SK-N-SH (cell line): ENCODE results near the gene POLR1A. TPM values are rescaled to one million over a fixed set of nuclear protein-coding genes. Genes with fewer than 3 reads are reported as not detected.
A peak's percentile ranks its signal among the peaks of the same experiment; 100 is the strongest.

Experiments used
- CTCF ChIA-PET: fragments of 300-600, 350-600 bp; formaldehyde crosslinking; extraction: SDS; loops from one replicate; lab custom pipeline; 2021; lab: Yijun Ruan, JAX
- POLR2A ChIA-PET: fragments of 350-600 bp; sonication (Branson Sonifier 250); formaldehyde crosslinking; extraction: SDS; loops from one replicate; lab custom pipeline; 2020; ENCODE audit warnings: antibody characterized with exemption, inconsistent platforms; lab: Yijun Ruan, JAX
- DNase-seq: peaks from one replicate; pipeline ENCODE4 v3.0.0; 2012
- H2AFZ ChIP-seq: fragments of 200-600 bp; sonication (generic); 2 replicates; pipeline ENCODE4 v1.8.1; 2016; ENCODE audit warnings: antibody characterized with exemption, mild to moderate bottlenecking, low read depth
- H3F3A ChIP-seq: fragments of 200-600 bp; sonication (generic); replicated peaks from 2 replicates; pipeline ENCODE3; 2016; ENCODE audit warnings: antibody characterized with exemption, mild to moderate bottlenecking; ENCODE audit not compliant: insufficient read depth
- H3K27ac ChIP-seq, 2 experiments: fragments of 200-500 bp in 1 of 2; fragments of 200-600 bp in 1 of 2; sonication (Bioruptor generic) in 1 of 2; sonication (generic), shearing (Covaris generic) in 1 of 2; 2 replicates each; pipeline versions ENCODE4 v1.5.1 to v1.6.1; 2014 to 2016; ENCODE audit warnings: low read depth in 2 of 2, inconsistent platforms in 1 of 2, low read length in 1 of 2, mild to moderate bottlenecking in 1 of 2, mixed read lengths in 1 of 2
- H3K27me3 ChIP-seq: fragments of 200-600 bp; sonication (generic), shearing (Covaris generic); 2 replicates; pipeline ENCODE4 v1.6.1; 2016; ENCODE audit warnings: mixed run types; ENCODE audit not compliant: insufficient read depth
- H3K36me3 ChIP-seq, 2 experiments: fragments of 200-500 bp in 1 of 2; fragments of 200-600 bp in 1 of 2; sonication (Bioruptor generic) in 1 of 2; sonication (generic) in 1 of 2; replicated peaks in 1 of 2; 2 replicates each; pipeline versions ENCODE3 to v1.5.1; 2014 to 2016; ENCODE audit warnings: low read length in 1 of 2, mild to moderate bottlenecking in 1 of 2; ENCODE audit not compliant: insufficient read depth in 2 of 2, control insufficient read depth in 1 of 2
- H3K4me1 ChIP-seq, 2 experiments: fragments of 200-500 bp in 1 of 2; fragments of 200-600 bp in 1 of 2; sonication (Bioruptor generic) in 1 of 2; sonication (generic), shearing (Covaris generic) in 1 of 2; 2 replicates each; pipeline versions ENCODE4 v1.5.1 to v1.6.1; 2014 to 2016; ENCODE audit warnings: low read depth in 1 of 2, low read length in 1 of 2, mixed run types in 1 of 2; ENCODE audit not compliant: insufficient read depth in 2 of 2, control insufficient read depth in 1 of 2
- H3K4me2 ChIP-seq: fragments of 200-600 bp; sonication (generic), shearing (Covaris generic); 2 replicates; pipeline ENCODE4 v1.6.1; 2017; ENCODE audit warnings: mixed run types
- H3K4me3 ChIP-seq, 2 experiments: fragments of 200-500 bp in 1 of 2; fragments of 200-600 bp in 1 of 2; sonication (Bioruptor generic) in 1 of 2; sonication (generic), shearing (Covaris generic) in 1 of 2; 2 replicates each; pipeline versions ENCODE4 v1.5.1 to v1.8.1; 2014 to 2016; ENCODE audit warnings: low read depth in 2 of 2, inconsistent platforms in 1 of 2, low read length in 1 of 2, mild to moderate bottlenecking in 1 of 2, mixed read lengths in 1 of 2, moderate library complexity in 1 of 2
- H3K79me2 ChIP-seq: fragments of 200-600 bp; sonication (generic); 2 replicates; pipeline ENCODE4 v1.8.1; 2017; ENCODE audit warnings: mild to moderate bottlenecking; ENCODE audit not compliant: insufficient read depth
- H3K9ac ChIP-seq: fragments of 200-600 bp; sonication (generic); 2 replicates; pipeline ENCODE4 v1.6.1; 2017; ENCODE audit warnings: mixed run types
- H3K9me2 ChIP-seq: fragments of 200-600 bp; sonication (generic); 2 replicates; pipeline ENCODE4 v1.6.1; 2017; ENCODE audit warnings: mixed run types
- H3K9me3 ChIP-seq: fragments of 200-600 bp; sonication (generic); 2 replicates; pipeline ENCODE4 v1.6.1; 2017; ENCODE audit warnings: mixed run types, mild to moderate bottlenecking, moderate library complexity
- H4K20me1 ChIP-seq: fragments of 200-600 bp; sonication (generic); 2 replicates; pipeline ENCODE4 v1.6.1; 2017; ENCODE audit warnings: mild to moderate bottlenecking, mixed run types; ENCODE audit not compliant: insufficient read depth
- EP300 ChIP-seq, 2 experiments: IDR thresholded peaks; 2 replicates each; pipeline versions ENCODE4 v1.4.0 to v1.6.1; 2012; ENCODE audit warnings: borderline replicate concordance in 1 of 2, low read depth in 1 of 2, low read length in 1 of 2
- FOSL2 ChIP-seq: IDR thresholded peaks from 2 replicates; pipeline ENCODE4 v1.4.0; 2012; ENCODE audit warnings: low read depth, mild to moderate bottlenecking, moderate library complexity, borderline replicate concordance
- FOXJ3 ChIP-seq: sonication (generic); formaldehyde crosslinking; IDR thresholded peaks from 2 replicates; pipeline ENCODE4 v1.5.1; 2020; ENCODE audit warnings: mild to moderate bottlenecking, missing genetic modification reagents
- FOXM1 ChIP-seq: IDR thresholded peaks from 2 replicates; pipeline ENCODE4 v1.4.0; 2012; ENCODE audit warnings: low read depth, mild to moderate bottlenecking
- GABPA ChIP-seq: IDR thresholded peaks from 2 replicates; pipeline ENCODE4 v1.4.0; 2012; ENCODE audit warnings: low read depth, mild to moderate bottlenecking
- NFIC ChIP-seq: IDR thresholded peaks from 2 replicates; pipeline ENCODE4 v1.4.0; 2012; ENCODE audit warnings: borderline replicate concordance
- POLR2AphosphoS5 ChIP-seq: IDR thresholded peaks from 2 replicates; pipeline ENCODE4 v1.6.1; 2012; ENCODE audit warnings: low read depth, low read length
- RAD21 ChIP-seq: IDR thresholded peaks from 2 replicates; pipeline ENCODE4 v1.6.1; 2012; ENCODE audit warnings: mild to moderate bottlenecking, low read length
- RCOR1 ChIP-seq: fragments of 150-350 bp; IDR thresholded peaks from 2 replicates; pipeline ENCODE4 v1.6.1; 2017; ENCODE audit warnings: antibody characterized with exemption, low read length
- SIN3A ChIP-seq: IDR thresholded peaks from 2 replicates; pipeline ENCODE4 v1.6.1; 2012; ENCODE audit warnings: low read depth, mild to moderate bottlenecking, low read length, moderate library complexity, borderline replicate concordance
- TCF12 ChIP-seq: IDR thresholded peaks from 2 replicates; pipeline ENCODE4 v1.4.0; 2012
- YY1 ChIP-seq: IDR thresholded peaks from 2 replicates; pipeline ENCODE4 v1.4.0; 2012; ENCODE audit warnings: low read depth, mild to moderate bottlenecking
- WGBS: methylation state at CpG from one replicate; pipeline ENCODE4 v1.1.6; 2017; ENCODE audit warnings: low lambda C conversion rate; 5-methylcytosine and 5-hydroxymethylcytosine counted together
- polyA plus RNA-seq, 3 experiments: library from polyadenylated mRNA; depleted of rRNA; stranded (reverse); fragments of >200 nt; gene quantifications; 2 replicates each; pipeline ENCODE4 v1.2.3, GENCODE V29; 2012
- TF ChIP-seq, protein P1 (sequence below): IDR thresholded peaks from 2 replicates; pipeline ENCODE4; 2012
- TF ChIP-seq, protein P2 (sequence below): fragments of 150-350 bp; IDR thresholded peaks from 2 replicates; pipeline ENCODE4 v1.6.1; 2016; ENCODE audit warnings: mild to moderate bottlenecking, low read depth, low read length

The POLR1A gene
- polyA plus RNA-seq, 1 of the 3 experiments (the other 2 are of a cell fraction) = 6.1 TPM

DNA sequence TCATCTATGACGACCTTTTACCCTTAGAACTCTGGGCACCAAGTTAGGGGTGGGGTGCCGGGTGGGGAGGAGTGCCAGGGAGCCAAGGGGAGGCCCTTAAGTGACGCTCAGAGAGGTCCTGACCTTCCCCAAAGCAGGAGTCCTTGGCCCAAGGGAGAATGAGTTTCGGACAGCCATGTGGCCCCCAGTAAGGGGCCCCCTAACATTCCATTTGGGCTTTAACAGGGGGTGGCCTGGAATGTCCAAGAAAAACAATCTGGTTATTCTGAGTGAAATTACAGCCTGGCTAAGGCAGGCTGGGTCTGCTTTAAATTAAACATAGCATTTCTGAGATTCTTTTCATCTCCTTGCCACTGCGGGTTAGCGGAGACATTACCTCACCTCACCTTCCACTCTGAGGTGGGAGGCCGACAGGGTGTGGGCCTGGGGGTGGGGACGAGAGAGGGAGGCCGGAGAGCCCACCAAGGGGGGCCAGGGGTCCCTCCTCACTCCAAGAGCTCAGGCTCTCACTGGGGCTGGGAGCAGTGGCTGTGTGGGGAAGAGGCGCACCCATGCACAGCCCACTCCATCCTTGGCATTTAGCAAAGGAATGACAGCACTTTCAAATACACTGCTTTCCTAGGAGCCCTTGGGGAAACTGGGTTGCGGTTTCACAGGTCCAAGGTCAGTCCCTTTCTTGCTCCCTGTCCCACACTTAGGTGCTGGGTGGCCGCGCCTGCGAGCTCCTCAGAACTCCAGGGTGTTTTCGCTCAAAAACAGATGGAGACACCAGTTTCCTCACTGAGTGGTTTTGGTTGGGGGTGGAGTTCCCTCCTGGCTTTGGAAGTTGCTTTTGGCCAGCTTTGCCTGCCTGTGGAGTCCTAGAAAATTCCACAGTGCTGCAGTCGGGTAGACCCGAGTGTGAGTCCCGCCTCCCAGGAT is 107.4 kb downstream of the POLR1A start (continued):
- peak in 1 of 2 experiments; percentile 96; a peak in 2 of 4 replicates for TF ChIP-seq EP300 (IDR thresholded peaks at IDR 0.05; ENCODE audit: borderline replicate concordance in 1 of 2, low read depth in 1 of 2, low read length in 1 of 2)
- peak; percentile 24; the same call in 1 of the 2 replicates for TF ChIP-seq FOXM1
- TF ChIP-seq FOSL2 = peak; percentile 14; the same call in 1 of the 2 replicates
- TF ChIP-seq YY1 = no peak
- TF ChIP-seq, protein P1, sequence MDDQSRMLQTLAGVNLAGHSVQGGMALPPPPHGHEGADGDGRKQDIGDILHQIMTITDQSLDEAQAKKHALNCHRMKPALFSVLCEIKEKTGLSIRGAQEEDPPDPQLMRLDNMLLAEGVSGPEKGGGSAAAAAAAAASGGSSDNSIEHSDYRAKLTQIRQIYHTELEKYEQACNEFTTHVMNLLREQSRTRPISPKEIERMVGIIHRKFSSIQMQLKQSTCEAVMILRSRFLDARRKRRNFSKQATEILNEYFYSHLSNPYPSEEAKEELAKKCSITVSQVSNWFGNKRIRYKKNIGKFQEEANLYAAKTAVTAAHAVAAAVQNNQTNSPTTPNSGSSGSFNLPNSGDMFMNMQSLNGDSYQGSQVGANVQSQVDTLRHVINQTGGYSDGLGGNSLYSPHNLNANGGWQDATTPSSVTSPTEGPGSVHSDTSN = peak; percentile 78

DNA sequence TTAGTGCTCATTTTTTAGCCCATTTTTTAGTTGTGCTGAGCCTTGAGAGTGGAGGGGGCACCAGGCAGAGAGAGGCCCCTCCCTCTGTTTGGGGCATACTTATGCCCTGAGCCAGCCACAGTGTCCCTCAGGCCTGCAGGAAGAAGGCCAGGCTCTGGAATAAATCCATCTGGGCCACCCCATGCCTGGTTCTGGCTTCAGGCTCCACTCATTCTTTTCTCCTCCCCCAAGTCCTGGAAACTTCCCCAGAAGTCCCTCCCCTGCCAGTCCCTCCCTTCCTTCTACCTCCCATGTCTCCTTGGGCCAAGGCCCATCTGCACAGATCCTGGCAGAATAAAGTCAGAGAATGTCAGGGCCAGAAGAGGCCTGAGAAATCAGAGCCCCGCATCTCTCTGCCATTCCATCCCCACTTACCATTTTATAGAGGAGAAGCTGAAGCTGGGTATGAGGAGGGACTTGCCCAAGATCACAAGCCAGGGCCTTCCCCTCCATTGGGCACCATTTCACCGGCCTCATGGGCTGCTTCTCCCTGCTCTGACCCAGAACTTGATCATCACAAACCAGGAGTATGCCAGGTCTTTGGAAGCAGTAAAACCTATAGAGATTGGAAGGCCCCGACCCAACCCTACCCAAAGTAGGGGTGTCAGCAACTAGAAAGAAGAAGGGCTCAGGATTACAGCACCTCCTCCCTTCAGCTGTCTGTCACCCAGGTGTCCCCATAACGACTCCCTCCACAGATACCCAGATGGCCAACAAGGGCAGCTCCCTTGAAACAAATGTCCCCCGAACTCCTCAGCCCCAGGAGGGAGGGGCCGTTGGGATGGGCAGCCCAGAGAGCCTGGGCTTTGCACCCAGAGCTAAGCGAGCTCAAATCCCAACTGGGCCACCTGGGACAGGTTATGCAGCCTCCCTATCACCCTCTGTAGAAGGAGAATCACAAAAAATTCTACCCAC is 108.4 kb downstream of the POLR1A start:
- Histone ChIP-seq H3K36me3 (no peaks in the 10 kb centered on the region), H3K79me2 (no peaks in the 10 kb centered on the region), H3K27me3 (no peaks in the 10 kb centered on the region), H2AFZ (peak overlapping the region; percentile 92; the same call in 1 of the 2 replicates), H3K9ac (no peak overlapping the region), H3F3A (peaks cover 10% of the 10 kb centered on the region), H3K4me1 (peaks cover 20 to 39% of the 10 kb centered on the region in 2 experiments; a peak in 3 of 4 replicates), H3K9me3 (no peaks in the 10 kb centered on the region), H3K27ac (peak overlapping the region; percentile 86 to 88; a peak in 3 of 4 replicates), H3K4me3 (no peak overlapping the region), H3K4me2 (peak overlapping the region; percentile 72; the same call in 1 of the 2 replicates), H4K20me1 (no peaks in the 10 kb centered on the region), H3K9me2 (no peaks in the 10 kb centered on the region)
- DNase-seq = no peak
- TF ChIP-seq EP300 (IDR thresholded peaks at IDR 0.05; ENCODE audit: borderline replicate concordance in 1 of 2, low read depth in 1 of 2, low read length in 1 of 2) = peak in 1 of 2 experiments; percentile 43; a peak in 1 of 4 replicates
- no peak for TF ChIP-seq RAD21
- TF ChIP-seq NFIC = peak; percentile 57; the same call in 1 of the 2 replicates
- TF ChIP-seq POLR2AphosphoS5 = 0 out of 2 replicates have a peak, but pooled peaks have one; percentile 34
- TF ChIP-seq TCF12 = peak; percentile 59; the same call in 1 of the 2 replicates
- TF ChIP-seq SIN3A = no peak
- TF ChIP-seq GABPA = 0 out of 2 replicates have a peak, but pooled peaks have one; percentile 30
- TF ChIP-seq, protein P2, sequence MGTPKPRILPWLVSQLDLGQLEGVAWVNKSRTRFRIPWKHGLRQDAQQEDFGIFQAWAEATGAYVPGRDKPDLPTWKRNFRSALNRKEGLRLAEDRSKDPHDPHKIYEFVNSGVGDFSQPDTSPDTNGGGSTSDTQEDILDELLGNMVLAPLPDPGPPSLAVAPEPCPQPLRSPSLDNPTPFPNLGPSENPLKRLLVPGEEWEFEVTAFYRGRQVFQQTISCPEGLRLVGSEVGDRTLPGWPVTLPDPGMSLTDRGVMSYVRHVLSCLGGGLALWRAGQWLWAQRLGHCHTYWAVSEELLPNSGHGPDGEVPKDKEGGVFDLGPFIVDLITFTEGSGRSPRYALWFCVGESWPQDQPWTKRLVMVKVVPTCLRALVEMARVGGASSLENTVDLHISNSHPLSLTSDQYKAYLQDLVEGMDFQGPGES = no peak
- TF ChIP-seq, protein P1 = peak; percentile 34; the same call in 1 of the 2 replicates
- TF ChIP-seq RCOR1 = no peak
- TF ChIP-seq FOXJ3 (CRISPR knock-in tag) = no peak
- peak; percentile 6; the same call in 1 of the 2 replicates for TF ChIP-seq FOSL2
- ChIA-PET POLR2A (no interaction called here), CTCF (no interaction called here)
- WGBS = 87% methylated on average over 6 of the region's 7 CpGs
